PC-3 (cell line): Measurements from ENCODE around the gene MMP7.

Source experiments
- EZH2 ChIP-seq: fragments of 300-600 bp; sonication (generic); IDR thresholded peaks from one replicate; pipeline ENCODE4 v1.6.1; 2017; ENCODE audit warnings: antibody characterized with exemption, mild to moderate bottlenecking, low read length; ENCODE audit not compliant: unreplicated experiment
- EZH2phosphoT487 ChIP-seq: fragments of 300-600 bp; sonication (generic); IDR thresholded peaks from 2 replicates; pipeline ENCODE4 v1.6.1; 2018; ENCODE audit warnings: mild to moderate bottlenecking, antibody characterized with exemption, low read length, borderline replicate concordance
- TF ChIP-seq, protein P1 (sequence below): fragments of 300-600 bp; sonication (generic); conservative IDR thresholded peaks from 2 replicates; pipeline ENCODE4 v1.5.1; 2017; ENCODE audit warnings: antibody characterized with exemption, low read depth, mild to moderate bottlenecking, low read length

DNA sequence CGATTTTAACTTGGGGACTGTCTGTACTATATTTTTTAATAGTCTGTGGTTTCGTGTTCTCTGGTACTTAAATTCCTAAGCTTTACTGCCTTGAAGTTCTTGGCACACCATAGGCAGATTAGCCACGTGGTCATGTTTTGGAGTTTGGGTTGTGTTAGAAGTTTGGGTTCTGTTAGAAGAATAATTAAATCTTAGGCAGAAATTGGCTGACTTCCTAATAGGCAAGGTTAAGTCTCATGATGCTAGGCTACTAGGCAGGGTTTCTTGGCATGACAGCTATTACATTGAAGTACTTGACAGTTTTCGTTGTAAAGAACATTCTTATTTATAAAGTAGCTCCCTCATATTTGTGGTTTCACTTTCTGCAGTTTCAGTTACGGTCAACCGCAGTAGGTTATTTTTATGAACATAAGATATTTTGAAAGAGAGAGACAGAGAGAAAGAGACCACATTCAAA lies 30.0 kb upstream of the MMP7 start:
- TF ChIP-seq, protein P1, sequence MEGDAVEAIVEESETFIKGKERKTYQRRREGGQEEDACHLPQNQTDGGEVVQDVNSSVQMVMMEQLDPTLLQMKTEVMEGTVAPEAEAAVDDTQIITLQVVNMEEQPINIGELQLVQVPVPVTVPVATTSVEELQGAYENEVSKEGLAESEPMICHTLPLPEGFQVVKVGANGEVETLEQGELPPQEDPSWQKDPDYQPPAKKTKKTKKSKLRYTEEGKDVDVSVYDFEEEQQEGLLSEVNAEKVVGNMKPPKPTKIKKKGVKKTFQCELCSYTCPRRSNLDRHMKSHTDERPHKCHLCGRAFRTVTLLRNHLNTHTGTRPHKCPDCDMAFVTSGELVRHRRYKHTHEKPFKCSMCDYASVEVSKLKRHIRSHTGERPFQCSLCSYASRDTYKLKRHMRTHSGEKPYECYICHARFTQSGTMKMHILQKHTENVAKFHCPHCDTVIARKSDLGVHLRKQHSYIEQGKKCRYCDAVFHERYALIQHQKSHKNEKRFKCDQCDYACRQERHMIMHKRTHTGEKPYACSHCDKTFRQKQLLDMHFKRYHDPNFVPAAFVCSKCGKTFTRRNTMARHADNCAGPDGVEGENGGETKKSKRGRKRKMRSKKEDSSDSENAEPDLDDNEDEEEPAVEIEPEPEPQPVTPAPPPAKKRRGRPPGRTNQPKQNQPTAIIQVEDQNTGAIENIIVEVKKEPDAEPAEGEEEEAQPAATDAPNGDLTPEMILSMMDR: no peak
- TF ChIP-seq EZH2 (no peak), EZH2phosphoT487 (no peak)
